H1 (cell line): ENCODE measurements around the gene MICALL2. TPM values are rescaled to one million over a fixed set of nuclear protein-coding genes. Genes with fewer than 3 reads are reported as not detected.

Source experiments
- CTCF ChIA-PET: fragments of 300-600 bp; sonication (Branson Sonifier 250); formaldehyde crosslinking; loops from one replicate; lab custom pipeline; 2021; ENCODE audit not compliant: partially characterized antibody; lab: Charles Lee
- POLR2A ChIA-PET: fragments of 300-600 bp; sonication (Branson Sonifier 250); formaldehyde crosslinking; loops from one replicate; lab custom pipeline; 2021; ENCODE audit warnings: inconsistent platforms; ENCODE audit not compliant: partially characterized antibody; lab: Charles Lee
- DNase-seq, 2 experiments: peaks; one replicate each; pipeline versions ENCODE4 v3.0.0 to v3.0.0-alpha.2; 2010 to 2022; ENCODE audit warnings: low spot score in 2 of 2, low read depth in 1 of 2, mixed read lengths in 1 of 2
- FAIRE-seq: peaks from 2 replicates; lab custom pipeline; 2011; peaks lifted over from hg19 to GRCh38; lab: Jason Lieb, UNC
- H2AFZ ChIP-seq: 2 replicates; pipeline ENCODE4 v1.8.1; 2012; ENCODE audit warnings: low read length, inconsistent platforms
- H2AK5ac ChIP-seq: 2 replicates; pipeline ENCODE4 v1.6.1; 2013; ENCODE audit warnings: low read depth, low read length
- H2BK120ac ChIP-seq: replicated peaks from 2 replicates; pipeline ENCODE3; 2013; ENCODE audit warnings: low read depth, low read length, inconsistent platforms
- H2BK12ac ChIP-seq: 2 replicates; pipeline ENCODE4 v1.6.1; 2013; ENCODE audit warnings: low read depth, low read length
- H2BK15ac ChIP-seq: 2 replicates; pipeline ENCODE4 v1.6.1; 2013; ENCODE audit warnings: low read length
- H2BK20ac ChIP-seq: 2 replicates; pipeline ENCODE4 v1.6.1; 2013; ENCODE audit warnings: low read length
- H2BK5ac ChIP-seq: 2 replicates; pipeline ENCODE4 v1.6.1; 2013; ENCODE audit warnings: low read depth, low read length
- H3K14ac ChIP-seq: 2 replicates; pipeline ENCODE4 v1.6.1; 2013; ENCODE audit warnings: inconsistent platforms; ENCODE audit not compliant: insufficient read length
- H3K18ac ChIP-seq: 2 replicates; pipeline ENCODE4 v1.6.1; 2013; ENCODE audit warnings: low read length; ENCODE audit errors: extremely low read depth
- H3K23ac ChIP-seq: 2 replicates; pipeline ENCODE4 v1.6.1; 2013; ENCODE audit warnings: inconsistent platforms; ENCODE audit not compliant: insufficient read length
- H3K23me2 ChIP-seq: 2 replicates; pipeline ENCODE4 v1.6.1; 2013; ENCODE audit warnings: low read depth, low read length
- H3K27ac ChIP-seq: 2 replicates; pipeline ENCODE4 v1.6.1; 2011; ENCODE audit warnings: low read depth, low read length, inconsistent platforms
- H3K27me3 ChIP-seq, 4 experiments: replicated peaks in 1 of 4; 1 replicate in 1 of 4; 2 replicates in 3 of 4; pipeline versions ENCODE4 v1.6.1 to v1.8.1; 2011 to 2013; ENCODE audit warnings: low read length in 3 of 4, mild to moderate bottlenecking in 3 of 4, inconsistent platforms in 2 of 4, mixed read lengths in 2 of 4, moderate library complexity in 1 of 4; ENCODE audit not compliant: control insufficient read depth in 3 of 4, insufficient read depth in 3 of 4; ENCODE audit errors: extremely low read depth in 1 of 4
- H3K36me3 ChIP-seq, 4 experiments: 2 replicates each; pipeline versions ENCODE4 v1.6.1 to v1.8.1; 2011 to 2013; ENCODE audit warnings: mild to moderate bottlenecking in 4 of 4, low read length in 3 of 4, moderate library complexity in 2 of 4, control low read depth in 1 of 4, inconsistent platforms in 1 of 4; ENCODE audit not compliant: insufficient read depth in 4 of 4, control insufficient read depth in 2 of 4
- H3K4ac ChIP-seq: replicated peaks from 2 replicates; pipeline ENCODE3; 2013; ENCODE audit warnings: low read length, low read depth, mixed read lengths, inconsistent platforms; ENCODE audit not compliant: insufficient read length
- H3K4me1 ChIP-seq, 4 experiments: replicated peaks in 1 of 4; 1 replicate in 1 of 4; 2 replicates in 3 of 4; pipeline versions ENCODE4 v1.6.1 to v1.8.1; 2011 to 2013; ENCODE audit warnings: low read length in 3 of 4, inconsistent platforms in 2 of 4, mixed read lengths in 1 of 4; ENCODE audit not compliant: insufficient read depth in 4 of 4, control insufficient read depth in 3 of 4
- H3K4me2 ChIP-seq, 2 experiments: 2 replicates each; pipeline versions ENCODE4 v1.6.1 to v1.8.1; 2011 to 2013; ENCODE audit warnings: low read depth in 2 of 2, low read length in 2 of 2, control low read depth in 1 of 2, inconsistent platforms in 1 of 2, mild to moderate bottlenecking in 1 of 2; ENCODE audit not compliant: insufficient read depth in 1 of 2
- H3K4me3 ChIP-seq, 4 experiments: fragments of 200-600, 300-600 bp in 1 of 4; sonication (generic), shearing (Covaris generic), sonication (Bioruptor Twin) in 1 of 4; 2 replicates each; pipeline versions ENCODE4 v1.5.1 to v1.8.1; 2011 to 2016; ENCODE audit warnings: low read length in 4 of 4, low read depth in 3 of 4, control low read depth in 2 of 4, inconsistent platforms in 2 of 4, mild to moderate bottlenecking in 2 of 4, mixed read lengths in 1 of 4, moderate library complexity in 1 of 4; ENCODE audit not compliant: insufficient read depth in 2 of 4; ENCODE audit errors: extremely low read depth in 1 of 4
- H3K56ac ChIP-seq: replicated peaks from 2 replicates; pipeline ENCODE3; 2013; ENCODE audit warnings: low read depth, mild to moderate bottlenecking, mixed read lengths, low read length, inconsistent platforms; ENCODE audit not compliant: insufficient read length
- H3K79me1 ChIP-seq: 2 replicates; pipeline ENCODE4 v1.6.1; 2013; ENCODE audit warnings: low read depth, low read length, control low read depth
- H3K79me2 ChIP-seq, 2 experiments: 2 replicates each; pipeline versions ENCODE4 v1.6.1 to v1.8.1; 2012 to 2013; ENCODE audit warnings: low read length in 2 of 2, mild to moderate bottlenecking in 2 of 2, inconsistent platforms in 1 of 2; ENCODE audit not compliant: insufficient read depth in 2 of 2, control insufficient read depth in 1 of 2
- H3K9ac ChIP-seq, 4 experiments: replicated peaks in 1 of 4; 1 replicate in 1 of 4; 2 replicates in 3 of 4; pipeline versions ENCODE4 v1.6.1 to v1.8.1; 2011 to 2013; ENCODE audit warnings: low read depth in 3 of 4, low read length in 3 of 4, control low read depth in 2 of 4, mild to moderate bottlenecking in 2 of 4, moderate library complexity in 2 of 4, inconsistent platforms in 1 of 4; ENCODE audit errors: extremely low read depth in 1 of 4
- H3K9me3 ChIP-seq, 2 experiments: 2 replicates each; pipeline versions ENCODE4 v1.6.1 to v1.8.1; 2012 to 2013; ENCODE audit warnings: mild to moderate bottlenecking in 2 of 2, moderate library complexity in 2 of 2, control low read depth in 1 of 2, inconsistent platforms in 1 of 2, low read depth in 1 of 2, low read length in 1 of 2, mixed read lengths in 1 of 2; ENCODE audit not compliant: insufficient read depth in 2 of 2
- H4K20me1 ChIP-seq, 2 experiments: replicated peaks in 1 of 2; 2 replicates each; pipeline versions ENCODE3 to v1.8.1; 2011 to 2013; ENCODE audit warnings: inconsistent platforms in 2 of 2, low read length in 2 of 2, mild to moderate bottlenecking in 1 of 2; ENCODE audit not compliant: insufficient read depth in 2 of 2, control insufficient read depth in 1 of 2
- H4K5ac ChIP-seq: 2 replicates; pipeline ENCODE4 v1.6.1; 2013; ENCODE audit warnings: low read length, low read depth, mixed read lengths, inconsistent platforms; ENCODE audit not compliant: insufficient read length
- H4K8ac ChIP-seq: 2 replicates; pipeline ENCODE4 v1.8.0; 2013; ENCODE audit warnings: mild to moderate bottlenecking, moderate library complexity, low read length, inconsistent platforms; ENCODE audit not compliant: insufficient read depth; ENCODE audit errors: extremely low read depth
- H4K91ac ChIP-seq: replicated peaks from 2 replicates; pipeline ENCODE3; 2013; ENCODE audit warnings: low read length, mixed read lengths, inconsistent platforms; ENCODE audit not compliant: insufficient read length
- BCL11A ChIP-seq, 2 experiments: IDR thresholded peaks; one replicate each; pipeline ENCODE4 v1.6.1; 2011; ENCODE audit warnings: low read depth in 2 of 2, low read length in 2 of 2, mild to moderate bottlenecking in 2 of 2
- CEBPB ChIP-seq: IDR thresholded peaks from 2 replicates; pipeline ENCODE4 v1.6.1; 2012; ENCODE audit warnings: low read depth, low read length
- CTBP2 ChIP-seq: IDR thresholded peaks from 2 replicates; pipeline ENCODE4 v1.7.0; 2011; ENCODE audit warnings: borderline replicate concordance, mild to moderate bottlenecking, moderate library complexity, mixed read lengths, low read length; ENCODE audit not compliant: insufficient read depth, insufficient read length
- HDAC2 ChIP-seq, 2 experiments: fragments of 300-600 bp in 1 of 2; sonication (generic) in 1 of 2; IDR thresholded peaks; 2 replicates each; pipeline ENCODE4 v1.6.1; 2011 to 2012; ENCODE audit warnings: low read depth in 2 of 2, low read length in 2 of 2, mild to moderate bottlenecking in 2 of 2, moderate library complexity in 2 of 2, borderline replicate concordance in 1 of 2, inconsistent platforms in 1 of 2
- NANOG ChIP-seq: IDR thresholded peaks from 2 replicates; pipeline ENCODE4 v1.6.1; 2011; ENCODE audit warnings: low read length, low read depth, mild to moderate bottlenecking, inconsistent platforms; ENCODE audit not compliant: insufficient read depth, poor library complexity, severe bottlenecking
- POLR2AphosphoS5 ChIP-seq: IDR thresholded peaks from 2 replicates; pipeline ENCODE4 v1.6.1; 2011; ENCODE audit warnings: low read depth, low read length
- RXRA ChIP-seq: IDR thresholded peaks from 2 replicates; pipeline ENCODE4 v1.6.1; 2011; ENCODE audit warnings: low read depth, mild to moderate bottlenecking, low read length, moderate library complexity; ENCODE audit not compliant: insufficient read depth
- SP1 ChIP-seq: IDR thresholded peaks from 2 replicates; pipeline ENCODE4 v1.6.1; 2011; ENCODE audit warnings: low read depth, low read length
- SP2 ChIP-seq: IDR thresholded peaks from 2 replicates; pipeline ENCODE4 v1.6.1; 2012; ENCODE audit warnings: mild to moderate bottlenecking, low read length, inconsistent platforms
- WGBS, 2 experiments: shearing (Covaris generic) in 1 of 2; methylation state at CpG; one replicate each; pipeline versions ENCODE4 v1.1.6 to v1.1.7; 2013 to 2015; ENCODE audit warnings: low lambda C conversion rate in 2 of 2, mixed read lengths in 2 of 2, inconsistent platforms in 1 of 2, low coverage in 1 of 2, missing lambda C conversion rate in 1 of 2; ENCODE audit not compliant: insufficient replicate concordance in 2 of 2, insufficient coverage in 1 of 2, insufficient read length in 1 of 2; ENCODE audit errors: extremely low coverage in 1 of 2, missing lambda C conversion rate in 1 of 2; 5-methylcytosine and 5-hydroxymethylcytosine counted together
- polyA plus RNA-seq, 7 experiments: library from polyadenylated mRNA; depleted of rRNA in 3 of 7; stranded (reverse) in 5 of 7; unstranded in 2 of 7; fragments of >200 nt in 5 of 7; fragments of 200-250 nt in 2 of 7; gene quantifications; 1 replicate in 5 of 7; 2 replicates in 1 of 7; 4 replicates in 1 of 7; pipeline versions ENCODE4 v1.2.1 to v1.2.3, GENCODE V29; 2011 to 2013; ENCODE audit warnings: missing spikeins in 2 of 7, mixed read lengths in 2 of 7
- total RNA-seq: library from RNA; stranded (reverse); fragmentation: NEBNext Ultra II Directional; extraction: Animal tissue kit (Norgen Biotek cat#: 25700); gene quantifications from 2 replicates; pipeline ENCODE4 v1.2.1, GENCODE V29; 2021
- TF ChIP-seq, protein P1 (sequence below): IDR thresholded peaks from 2 replicates; pipeline ENCODE4 v1.6.1; 2012; ENCODE audit warnings: inconsistent platforms
- TF ChIP-seq, protein P2 (sequence below): IDR thresholded peaks from 2 replicates; pipeline ENCODE4 v1.6.1; 2012; ENCODE audit warnings: low read length, inconsistent platforms

The MICALL2 gene
- total and polyA plus RNA-seq, 2 of the 8 experiments (the other 6 are each of a cell fraction or from before 2014, with no cell fraction given), result 5.3 to 8.5 TPM

DNA sequence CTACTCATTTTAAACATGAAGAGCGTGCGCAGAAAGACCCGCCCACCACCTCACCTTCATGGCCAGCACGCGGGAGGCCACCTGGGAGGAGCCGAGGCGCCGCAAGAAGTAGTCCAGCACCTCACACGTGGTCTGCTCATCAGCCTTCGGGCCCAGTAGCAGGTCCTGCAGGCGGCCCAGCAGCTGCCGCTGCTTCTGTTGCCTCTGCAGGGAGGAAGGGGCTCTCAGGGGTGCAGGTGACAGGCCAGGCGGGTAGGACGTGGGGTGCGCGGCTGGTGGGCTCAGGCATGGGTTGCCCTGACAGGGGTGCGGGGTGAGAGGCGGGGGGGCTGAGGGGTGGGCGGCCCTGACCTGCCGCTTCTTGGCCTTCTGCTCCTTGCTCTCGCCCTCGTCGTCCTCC lies 27.3 kb upstream of the MICALL2 start:
- no peak overlapping the region for H3K18ac ChIP-seq
- H3K79me2 ChIP-seq, result no peaks in the 10 kb centered on the region
- no peak overlapping the region for H2BK20ac ChIP-seq
- no peak overlapping the region for H2AK5ac ChIP-seq
- no peak overlapping the region for H4K8ac ChIP-seq
- H3K4me1 ChIP-seq, result no peaks in the 10 kb centered on the region
- no peak overlapping the region for H4K5ac ChIP-seq
- no peak for DNase-seq
- no peak overlapping the region for H3K4me3 ChIP-seq
- no peaks in the 10 kb centered on the region for H3K27me3 ChIP-seq
- no peak for FAIRE-seq
- ChIA-PET POLR2A (no interaction called here), CTCF (interaction anchor here (1.1 kb wide), 1 partner anchor 67 kb away, joined by 3 read pairs; no protein-coding TSS in a partner anchor)
- H4K20me1 ChIP-seq, result peaks cover 0 to 15% of the 10 kb centered on the region in 2 experiments
- no peak overlapping the region for H3K56ac ChIP-seq
- H3K9ac ChIP-seq, result no peak overlapping the region
- H2BK120ac ChIP-seq, result no peak overlapping the region
- H2BK5ac ChIP-seq, result no peak overlapping the region
- H3K27ac ChIP-seq, result no peak overlapping the region
- no peak overlapping the region for H4K91ac ChIP-seq
- H3K23ac ChIP-seq, result no peak overlapping the region
- H2BK12ac ChIP-seq, result no peak overlapping the region
- H3K79me1 ChIP-seq, result no peaks in the 10 kb centered on the region
- no peak overlapping the region for H3K14ac ChIP-seq
- H3K9me3 ChIP-seq, result no peaks in the 10 kb centered on the region
- no peaks in the 10 kb centered on the region for H3K23me2 ChIP-seq
- H3K4me2 ChIP-seq, result no peak overlapping the region
- peaks cover 20 to 68% (median 40%) of the 10 kb centered on the region in 4 experiments; a peak in 7 of 8 replicates for H3K36me3 ChIP-seq
- no peak overlapping the region for H2AFZ ChIP-seq
- no peak overlapping the region for H2BK15ac ChIP-seq
- WGBS, 2 experiments, result 89% methylated on average over 19 of the region's 23 CpGs; no CpG with 5 or more reads in 1 of the 2 experiments
- no peak overlapping the region for H3K4ac ChIP-seq
- TF ChIP-seq BCL11A (IDR thresholded peaks at IDR 0.05; ENCODE audit: low read depth in 2 of 2, low read length in 2 of 2) (no peak), SP1 (no peak), SP2 (no peak), CEBPB (no peak), POLR2AphosphoS5 (no peak), HDAC2 (IDR thresholded peaks at IDR 0.05; ENCODE audit: borderline replicate concordance in 1 of 2, low read depth in 2 of 2, low read length in 2 of 2) (no peak), RXRA (no peak), NANOG (no peak), CTBP2 (no peak)
- TF ChIP-seq, protein P1, sequence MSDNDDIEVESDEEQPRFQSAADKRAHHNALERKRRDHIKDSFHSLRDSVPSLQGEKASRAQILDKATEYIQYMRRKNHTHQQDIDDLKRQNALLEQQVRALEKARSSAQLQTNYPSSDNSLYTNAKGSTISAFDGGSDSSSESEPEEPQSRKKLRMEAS, result no peak
- TF ChIP-seq, protein P2, sequence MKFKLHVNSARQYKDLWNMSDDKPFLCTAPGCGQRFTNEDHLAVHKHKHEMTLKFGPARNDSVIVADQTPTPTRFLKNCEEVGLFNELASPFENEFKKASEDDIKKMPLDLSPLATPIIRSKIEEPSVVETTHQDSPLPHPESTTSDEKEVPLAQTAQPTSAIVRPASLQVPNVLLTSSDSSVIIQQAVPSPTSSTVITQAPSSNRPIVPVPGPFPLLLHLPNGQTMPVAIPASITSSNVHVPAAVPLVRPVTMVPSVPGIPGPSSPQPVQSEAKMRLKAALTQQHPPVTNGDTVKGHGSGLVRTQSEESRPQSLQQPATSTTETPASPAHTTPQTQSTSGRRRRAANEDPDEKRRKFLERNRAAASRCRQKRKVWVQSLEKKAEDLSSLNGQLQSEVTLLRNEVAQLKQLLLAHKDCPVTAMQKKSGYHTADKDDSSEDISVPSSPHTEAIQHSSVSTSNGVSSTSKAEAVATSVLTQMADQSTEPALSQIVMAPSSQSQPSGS, result no peak
